NCI-H2196 treated with DMSO at 0.1 percent for 48 hours (cell line): ENCODE measurements around the gene ABCC10.
"Not testable (repeated sequence)": the region's sequence is repeated elsewhere in the genome, so short reads cannot be mapped to it uniquely, and the experiment has no call there.

ENCODE experiments used
- DNase-seq: peaks from one replicate; lab custom pipeline; 2025; ENCODE audit not compliant: unreplicated experiment; lab: John Stamatoyannopoulos, UW

ABCC10 gene

GRCh38 chr6:43494321-43494720 lies 67.0 kb downstream of the ABCC10 start:
- no peak for DNase-seq

- DNase-seq, result no peak
These were observed 67.4 kb downstream of the ABCC10 start for GRCh38 chr6:43494766-43495165.

GRCh38 chr6:43495409-43495941 lies 68.1 kb downstream of the ABCC10 start:
- no peak for DNase-seq

GRCh38 chr6:43496370-43497128 lies 69.2 kb downstream of the ABCC10 start:
- no peak for DNase-seq

GRCh38 chr6:43497129-43497396 lies 69.7 kb downstream of the ABCC10 start:
- DNase-seq, result no peak

- DNase-seq, result no peak
These were observed 70.3 kb downstream of the ABCC10 start for GRCh38 chr6:43497689-43498088.

- DNase-seq, result not testable (repeated sequence)
These were observed 71.0 kb downstream of the ABCC10 start for GRCh38 chr6:43498291-43498690.

GRCh38 chr6:43499028-43499815 lies 71.9 kb downstream of the ABCC10 start:
- no peak for DNase-seq
